IMR-90 (cell line): Measurements from ENCODE around the gene TEAD1. TPM values are rescaled to one million over a fixed set of nuclear protein-coding genes. Genes with fewer than 3 reads are reported as not detected.

Experiments used
- ATAC-seq: fragments of 200-7000 bp; cut with Tn5 transposase; 2 replicates; pipeline ENCODE4 v1.9.1; 2020; ENCODE audit warnings: low read depth, mild to moderate bottlenecking, moderate library complexity
- BruUV-seq: library from RNA; stranded (reverse); fragments of 400-500 nt; replicated peaks from 2 replicates; lab custom pipeline; 2021; lab: Mats Ljungman, UMichigan
- CTCF ChIA-PET: fragments of 300-600 bp; formaldehyde crosslinking; extraction: SDS; loops from one replicate; lab custom pipeline; 2021; ENCODE audit warnings: antibody characterized with exemption; lab: Yijun Ruan, JAX
- POLR2A ChIA-PET: fragments of 300-600 bp; sonication (Branson Sonifier 250); formaldehyde crosslinking; loops from one replicate; lab custom pipeline; 2022; ENCODE audit warnings: antibody characterized with exemption; ENCODE audit not compliant: unreplicated experiment; lab: Charles Lee
- DNase-seq: peaks from one replicate; pipeline ENCODE4 v3.0.0; 2013
- H2AFZ ChIP-seq: replicated peaks from 2 replicates; pipeline ENCODE3; 2013; ENCODE audit warnings: low read length, mild to moderate bottlenecking; ENCODE audit not compliant: poor library complexity
- H2AK5ac ChIP-seq: 2 replicates; pipeline ENCODE4 v1.6.1; 2013; ENCODE audit warnings: low read depth, low read length, inconsistent platforms
- H2AK9ac ChIP-seq: replicated peaks from 2 replicates; pipeline ENCODE3; 2013; ENCODE audit warnings: mild to moderate bottlenecking, low read depth, low read length, moderate library complexity; ENCODE audit not compliant: poor library complexity
- H2BK120ac ChIP-seq: 2 replicates; pipeline ENCODE4 v1.6.1; 2013; ENCODE audit warnings: low read depth, low read length, inconsistent platforms
- H2BK15ac ChIP-seq: 3 replicates; pipeline ENCODE4 v1.6.1; 2013; ENCODE audit warnings: low read depth, low read length, inconsistent platforms
- H2BK20ac ChIP-seq: 2 replicates; pipeline ENCODE4 v1.6.1; 2013; ENCODE audit warnings: low read depth, mild to moderate bottlenecking, inconsistent platforms, low read length, moderate library complexity
- H2BK5ac ChIP-seq: 2 replicates; pipeline ENCODE4 v1.6.1; 2013; ENCODE audit warnings: mild to moderate bottlenecking, low read depth, low read length, inconsistent platforms; ENCODE audit not compliant: poor library complexity, severe bottlenecking
- H3K14ac ChIP-seq: replicated peaks from 2 replicates; pipeline ENCODE4 v1.6.1; 2013; ENCODE audit warnings: low read depth, low read length, inconsistent platforms
- H3K18ac ChIP-seq: 2 replicates; pipeline ENCODE4 v1.6.1; 2013; ENCODE audit warnings: low read depth, low read length, control low read depth
- H3K23ac ChIP-seq: 2 replicates; pipeline ENCODE4 v1.6.1; 2013; ENCODE audit warnings: low read depth, low read length, inconsistent platforms
- H3K27ac ChIP-seq: 2 replicates; pipeline ENCODE4 v1.5.1; 2013; ENCODE audit warnings: mild to moderate bottlenecking, control low read depth, low read length; ENCODE audit not compliant: insufficient read depth
- H3K27me3 ChIP-seq: 2 replicates; pipeline ENCODE4 v1.6.1; 2013; ENCODE audit warnings: low read length; ENCODE audit not compliant: control insufficient read depth, insufficient read depth
- H3K36me3 ChIP-seq: 2 replicates; pipeline ENCODE4 v1.6.1; 2013; ENCODE audit warnings: low read length, mixed read lengths; ENCODE audit not compliant: control insufficient read depth, insufficient read depth
- H3K4ac ChIP-seq: 2 replicates; pipeline ENCODE4 v1.6.1; 2013; ENCODE audit warnings: low read depth, low read length, inconsistent platforms
- H3K4me1 ChIP-seq: 2 replicates; pipeline ENCODE4 v1.6.1; 2013; ENCODE audit warnings: low read length, mixed read lengths; ENCODE audit not compliant: control insufficient read depth, insufficient read depth
- H3K4me2 ChIP-seq: 2 replicates; pipeline ENCODE4 v1.6.1; 2013; ENCODE audit warnings: low read depth, mild to moderate bottlenecking, control low read depth, low read length, moderate library complexity
- H3K4me3 ChIP-seq: 2 replicates; pipeline ENCODE4 v1.5.1; 2013; ENCODE audit warnings: low read depth, mild to moderate bottlenecking, control low read depth, low read length, moderate library complexity; ENCODE audit not compliant: insufficient read depth
- H3K56ac ChIP-seq: 2 replicates; pipeline ENCODE4 v1.6.1; 2013; ENCODE audit warnings: low read length, inconsistent platforms; ENCODE audit not compliant: insufficient read depth; ENCODE audit errors: extremely low read depth
- H3K79me1 ChIP-seq, 2 experiments: 2 replicates each; pipeline ENCODE4 v1.6.1; 2013; ENCODE audit warnings: low read length in 2 of 2, inconsistent platforms in 1 of 2, low read depth in 1 of 2
- H3K9ac ChIP-seq: 2 replicates; pipeline ENCODE4 v1.6.1; 2013; ENCODE audit warnings: low read depth, low read length, control low read depth
- H3K9me1 ChIP-seq: 2 replicates; pipeline ENCODE4 v1.6.1; 2013; ENCODE audit warnings: low read length, inconsistent platforms; ENCODE audit not compliant: insufficient read depth
- H3K9me3 ChIP-seq: 2 replicates; pipeline ENCODE4 v1.6.1; 2013; ENCODE audit warnings: low read length; ENCODE audit not compliant: control insufficient read depth, insufficient read depth
- H4K20me1 ChIP-seq: 2 replicates; pipeline ENCODE4 v1.6.1; 2013; ENCODE audit warnings: low read length, inconsistent platforms; ENCODE audit not compliant: insufficient read depth
- H4K5ac ChIP-seq: 2 replicates; pipeline ENCODE4 v1.6.1; 2013; ENCODE audit warnings: mild to moderate bottlenecking, low read depth, low read length, control low read depth
- H4K8ac ChIP-seq, 2 experiments: 2 replicates each; pipeline ENCODE4 v1.6.1; 2013; ENCODE audit warnings: low read depth in 2 of 2, low read length in 2 of 2, control low read depth in 1 of 2, inconsistent platforms in 1 of 2
- H4K91ac ChIP-seq: 2 replicates; pipeline ENCODE4 v1.6.1; 2013; ENCODE audit warnings: low read depth, low read length, inconsistent platforms; ENCODE audit not compliant: insufficient read depth
- CTCF ChIP-seq: conservative IDR thresholded peaks from 2 replicates; pipeline ENCODE4 v1.5.1; 2012; ENCODE audit warnings: mild to moderate bottlenecking, low read depth, low read length, improper control_type of control experiment
- ELK1 ChIP-seq: fragments of 150-350 bp; IDR thresholded peaks from 2 replicates; pipeline ENCODE4 v1.6.1; 2016; ENCODE audit warnings: low read depth, mild to moderate bottlenecking, low read length, moderate library complexity, borderline replicate concordance
- MAFK ChIP-seq: IDR thresholded peaks from 2 replicates; pipeline ENCODE4 v1.6.1; 2012; ENCODE audit warnings: low read depth, low read length, improper control_type of control experiment
- POLR2A ChIP-seq: IDR thresholded peaks from 2 replicates; pipeline ENCODE4 v1.6.1; 2012; ENCODE audit warnings: mild to moderate bottlenecking, low read depth, low read length
- SMC3 ChIP-seq: fragments of 150-350 bp; IDR thresholded peaks from 2 replicates; pipeline ENCODE4 v1.6.1; 2016; ENCODE audit warnings: low read depth, mild to moderate bottlenecking, antibody characterized with exemption, low read length, moderate library complexity
- USF2 ChIP-seq: fragments of 150-350 bp; IDR thresholded peaks from 2 replicates; pipeline ENCODE4 v1.6.1; 2017; ENCODE audit warnings: mild to moderate bottlenecking, antibody characterized with exemption, low read length, low read depth
- WGBS, 2 experiments: methylation state at CpG; one replicate each; pipeline versions ENCODE4 v1.1.5 to v1.1.7; 2013; ENCODE audit warnings: missing lambda C conversion rate in 2 of 2; ENCODE audit not compliant: insufficient read length in 1 of 2; ENCODE audit errors: extremely low coverage in 2 of 2; 5-methylcytosine and 5-hydroxymethylcytosine counted together
- dilution Hi-C: fragments of 300-500 bp; cut with HindIII; formaldehyde crosslinking; loops from one replicate; pipeline ENCODE4 v1.14.3; 2018; ENCODE audit warnings: low sequenced_read_pairs; ENCODE audit not compliant: unreplicated experiment
- in situ Hi-C: fragments of 300-500 bp; cut with MboI; formaldehyde crosslinking; loops from 3 replicates; pipeline ENCODE4 v1.14.3; 2019; ENCODE audit warnings: low sequenced_read_pairs, inconsistent platforms, mixed read lengths
- intact Hi-C: fragments of 100-400 bp; cut with micrococcal nuclease; formaldehyde crosslinking; loops from 2 replicates; pipeline ENCODE4 v1.10.0; 2022
- polyA plus RNA-seq, 3 experiments: library from polyadenylated mRNA; depleted of rRNA; stranded (reverse); fragments of >200 nt; gene quantifications; 2 replicates each; pipeline ENCODE4 v1.2.3, GENCODE V29; 2012; ENCODE audit warnings: low replicate concordance in 1 of 3
- total RNA-seq: library from RNA; depleted of rRNA; stranded (reverse); fragments of >200 nt; gene quantifications from 2 replicates; pipeline ENCODE4 v1.2.3, GENCODE V29; 2012

Gene TEAD1
- total and polyA plus RNA-seq, 2 of the 4 experiments (the other 2 are of a cell fraction) = 51.8 to 69.2 TPM

- no peaks in the 10 kb centered on the region for H3K4me1 ChIP-seq
- no peak overlapping the region for H2BK20ac ChIP-seq
- CTCF ChIA-PET = interaction anchor here (1.2 kb wide), 1 partner anchor 11 kb away, joined by 3 read pairs; no protein-coding TSS in a partner anchor
- in situ Hi-C loops (no loop called here), intact Hi-C loops (no loop called here), dilution Hi-C loops (no loop called here)
- H3K36me3 ChIP-seq = no peaks in the 10 kb centered on the region
- H4K91ac ChIP-seq = no peak overlapping the region
- H3K14ac ChIP-seq = no peak overlapping the region
- H3K4me2 ChIP-seq = no peak overlapping the region
- H3K56ac ChIP-seq = no peak overlapping the region
- peaks cover 5% of the 10 kb centered on the region for H3K9me3 ChIP-seq
- WGBS, 2 experiments = no CpG with 5 or more reads among the region's 1 CpG
- no peaks in the 10 kb centered on the region for H3K79me1 ChIP-seq
- H3K27ac ChIP-seq = no peak overlapping the region
- no peak overlapping the region for H2AK9ac ChIP-seq
- DNase-seq (peak; percentile 56), ATAC-seq (peak; percentile 75)
- TF ChIP-seq CTCF (peak; percentile 14; the same call in 1 of the 2 replicates), MAFK (no peak), ELK1 (no peak), SMC3 (no peak), POLR2A (no peak), USF2 (no peak)
- no peaks in the 10 kb centered on the region for H4K20me1 ChIP-seq
- no peak overlapping the region for H4K8ac ChIP-seq
- H3K4ac ChIP-seq = no peak overlapping the region
- no peak overlapping the region for H2AFZ ChIP-seq
- H4K5ac ChIP-seq = no peak overlapping the region
- no TSS peak for BruUV-seq
- no peak overlapping the region for H3K18ac ChIP-seq
- no peak overlapping the region for H2BK5ac ChIP-seq
- H3K9me1 ChIP-seq = no peaks in the 10 kb centered on the region
- no peak overlapping the region for H3K4me3 ChIP-seq
- no peak overlapping the region for H2AK5ac ChIP-seq
- H2BK15ac ChIP-seq = no peak overlapping the region
- H3K23ac ChIP-seq = no peak overlapping the region
- POLR2A ChIA-PET = no interaction called here
- H2BK120ac ChIP-seq = no peak overlapping the region
- H3K9ac ChIP-seq = no peak overlapping the region
- no peaks in the 10 kb centered on the region for H3K27me3 ChIP-seq
Measured at GRCh38 chr11:12664385-12664784, 9.8 kb upstream of the TEAD1 start.
